GM12872 (cell line): ENCODE data around the gene MSRB3.

Source experiments
- CTCF ChIP-seq: IDR thresholded peaks from 3 replicates; pipeline ENCODE4 v1.5.1; 2011; ENCODE audit warnings: low read depth, mild to moderate bottlenecking, low read length, moderate library complexity; ENCODE audit not compliant: insufficient read depth

The MSRB3 gene

GRCh38 chr12:65372574-65372973, 94.1 kb downstream of the MSRB3 start:
- no peak for TF ChIP-seq CTCF

GRCh38 chr12:65384240-65384639, 105.8 kb downstream of the MSRB3 start:
- no peak for TF ChIP-seq CTCF

- TF ChIP-seq CTCF = no peak
Observed at GRCh38 chr12:65387396-65387795, 108.9 kb downstream of the MSRB3 start.

GRCh38 chr12:65389436-65389835, 111.0 kb downstream of the MSRB3 start:
- TF ChIP-seq CTCF = no peak

- TF ChIP-seq CTCF = no peak
Observed at GRCh38 chr12:65391711-65392110, 113.2 kb downstream of the MSRB3 start.

- TF ChIP-seq CTCF = no peak
Observed at GRCh38 chr12:65392491-65392890, 114.0 kb downstream of the MSRB3 start.

GRCh38 chr12:65403188-65403587, 124.7 kb downstream of the MSRB3 start:
- TF ChIP-seq CTCF = no peak

- TF ChIP-seq CTCF = no peak
Observed at GRCh38 chr12:65407388-65408149, 129.1 kb downstream of the MSRB3 start.
